Measurements from ENCODE around the gene PRKG1. TPM values are rescaled to one million over a fixed set of nuclear protein-coding genes. Genes with fewer than 3 reads are reported as not detected.

PRKG1 gene
- total and polyA plus RNA-seq, 2 donors (not counting 1 experiment from before 2014, with no cell fraction given), result not detected

- Histone ChIP-seq H3K27ac (ENCODE audit: low read length in 2 of 2) (no peak overlapping the region), H3K4me1 (ENCODE audit: control insufficient read depth in 2 of 2, insufficient read depth in 2 of 2, low read length in 2 of 2) (no peaks in the 10 kb centered on the region), H3K4me2 (replicated peaks; ENCODE audit: low read depth, low read length, poor library complexity, severe bottlenecking) (no peak overlapping the region), H3K9me3 (ENCODE audit: control extremely low read depth in 1 of 3, control insufficient read depth in 2 of 3, insufficient read depth in 1 of 3, low read length in 2 of 3) (no peaks in the 10 kb centered on the region), H3K27me3 (replicated peaks in 1 of 4; ENCODE audit: control extremely low read depth in 1 of 4, control insufficient read depth in 3 of 4, insufficient read depth in 4 of 4, low read length in 3 of 4) (peaks cover 0 to 11% (median 0%) of the 10 kb centered on the region in 4 experiments), H3K9ac (ENCODE audit: low read length) (no peak overlapping the region), H2AFZ (ENCODE audit: insufficient read depth, low read depth, low read length, poor library complexity, severe bottlenecking) (no peak overlapping the region), H3K4me3 (ENCODE audit: control extremely low read depth in 1 of 5, extremely low read depth in 1 of 5, insufficient read depth in 1 of 5, low read depth in 2 of 5, low read length in 4 of 5) (no peak overlapping the region), H3K36me3 (replicated peaks in 1 of 2; ENCODE audit: control extremely low read depth in 1 of 2, control insufficient read depth in 1 of 2, extremely low read depth in 1 of 2, insufficient read depth in 2 of 2, low read length in 1 of 2) (no peaks in the 10 kb centered on the region), H3K79me2 (ENCODE audit: control insufficient read depth, insufficient read depth, low read length) (no peaks in the 10 kb centered on the region), H4K20me1 (ENCODE audit: control insufficient read depth, insufficient read depth, low read length, poor library complexity, severe bottlenecking) (no peaks in the 10 kb centered on the region)
- Mint-ChIP-seq H3K4me3 (no peak overlapping the region), H3K4me1 (no peaks in the 10 kb centered on the region), H3K27ac (no peak overlapping the region), H3K27me3 (peaks cover 22% of the 10 kb centered on the region), H3K9me3 (ENCODE audit: insufficient read depth) (no peaks in the 10 kb centered on the region)
- ChIA-PET POLR2A (no interaction called here), CTCF (no interaction called here)
- intact Hi-C loops (cut with micrococcal nuclease), result no loop called here
- ATAC-seq (ENCODE audit: low read depth) (no peak), DNase-seq (no peak)
- TF ChIP-seq CTCF (IDR thresholded peaks at IDR 0.05) (no peak), EZH2 (IDR thresholded peaks at IDR 0.05; ENCODE audit: borderline replicate concordance, insufficient read depth, low read depth, low read length, poor library complexity, severe bottlenecking) (no peak)
- WGBS (ENCODE audit: insufficient coverage), result no CpG with 5 or more reads among the region's 6 CpGs
These were observed 605.6 kb downstream of the PRKG1 start for GRCh38 chr10:51679841-51680240.

DNA sequence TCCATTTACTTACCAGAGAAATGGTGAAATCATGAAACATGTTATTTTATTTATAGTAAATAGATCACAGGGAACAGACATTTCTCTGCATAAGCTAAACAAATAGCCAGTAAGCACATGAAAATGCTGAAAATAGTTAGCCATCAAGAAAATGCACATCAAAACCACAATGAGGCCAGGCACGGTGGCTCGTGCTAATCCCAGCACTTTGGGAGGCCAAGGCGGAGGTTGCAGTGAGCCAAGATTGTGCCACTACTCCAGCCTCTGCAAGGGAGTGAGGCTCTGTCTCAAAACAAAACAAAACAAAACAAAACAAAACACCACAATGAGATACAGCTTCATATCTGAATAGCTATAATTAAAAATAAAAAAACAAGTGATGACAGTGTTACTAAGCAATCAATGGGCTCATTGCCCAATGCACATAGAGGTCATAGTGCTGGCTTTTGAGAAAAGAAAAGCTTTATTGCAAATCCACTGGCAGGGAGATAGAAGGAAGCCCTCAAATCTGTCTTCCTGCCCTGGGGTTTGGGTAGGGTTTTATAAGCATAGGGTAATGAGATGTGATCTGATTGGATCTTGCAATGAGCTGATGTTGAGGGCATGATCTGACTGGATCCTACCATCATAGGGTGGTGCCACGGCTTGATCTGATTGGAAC is 608.9 kb downstream of the PRKG1 start:
- peaks cover 17% of the 10 kb centered on the region for H3K27me3 Mint-ChIP-seq
- H3K4me1 Mint-ChIP-seq, result no peaks in the 10 kb centered on the region

More for the DNA sequence above, 608.9 kb downstream of the PRKG1 start:
- no peak overlapping the region for H3K27ac Mint-ChIP-seq
- Histone ChIP-seq H3K27ac (ENCODE audit: low read length in 2 of 2) (no peak overlapping the region), H3K79me2 (ENCODE audit: control insufficient read depth, insufficient read depth, low read length) (no peaks in the 10 kb centered on the region), H3K27me3 (replicated peaks in 1 of 4; ENCODE audit: control extremely low read depth in 1 of 4, control insufficient read depth in 3 of 4, insufficient read depth in 4 of 4, low read length in 3 of 4) (peaks cover 0 to 4% (median 1%) of the 10 kb centered on the region in 4 experiments), H3K36me3 (replicated peaks in 1 of 2; ENCODE audit: control extremely low read depth in 1 of 2, control insufficient read depth in 1 of 2, extremely low read depth in 1 of 2, insufficient read depth in 2 of 2, low read length in 1 of 2) (no peaks in the 10 kb centered on the region), H3K4me1 (ENCODE audit: control insufficient read depth in 2 of 2, insufficient read depth in 2 of 2, low read length in 2 of 2) (no peaks in the 10 kb centered on the region), H4K20me1 (ENCODE audit: control insufficient read depth, insufficient read depth, low read length, poor library complexity, severe bottlenecking) (no peaks in the 10 kb centered on the region), H3K9ac (ENCODE audit: low read length) (no peak overlapping the region), H3K4me3 (ENCODE audit: control extremely low read depth in 1 of 5, extremely low read depth in 1 of 5, insufficient read depth in 1 of 5, low read depth in 2 of 5, low read length in 4 of 5) (no peak overlapping the region), H3K4me2 (replicated peaks; ENCODE audit: low read depth, low read length, poor library complexity, severe bottlenecking) (no peak overlapping the region), H3K9me3 (ENCODE audit: control extremely low read depth in 1 of 3, control insufficient read depth in 2 of 3, insufficient read depth in 1 of 3, low read length in 2 of 3) (no peaks in the 10 kb centered on the region), H2AFZ (ENCODE audit: insufficient read depth, low read depth, low read length, poor library complexity, severe bottlenecking) (no peak overlapping the region)
- ATAC-seq (ENCODE audit: low read depth), result no peak
- TF ChIP-seq EZH2 (IDR thresholded peaks at IDR 0.05; ENCODE audit: borderline replicate concordance, insufficient read depth, low read depth, low read length, poor library complexity, severe bottlenecking) (no peak), CTCF (IDR thresholded peaks at IDR 0.05) (no peak)
- WGBS (ENCODE audit: insufficient coverage), result 74% methylated on average over 4 of the region's 4 CpGs
- no peak overlapping the region for H3K4me3 Mint-ChIP-seq
- POLR2A ChIA-PET, result no interaction called here
- CTCF ChIA-PET, result no interaction called here
- H3K9me3 Mint-ChIP-seq (ENCODE audit: insufficient read depth), result no peaks in the 10 kb centered on the region
- no peak for DNase-seq
- intact Hi-C loops (cut with micrococcal nuclease), result no loop called here

All from B cell (primary cell).